GM21619 (cell line): Measurements from ENCODE around the gene TOX3.

Experiments used
- ATAC-seq: cut with Tn5 transposase; IDR thresholded peaks from one replicate; pipeline ENCODE4 v1.9.1; 2021; ENCODE audit not compliant: unreplicated experiment

TOX3 gene

DNA sequence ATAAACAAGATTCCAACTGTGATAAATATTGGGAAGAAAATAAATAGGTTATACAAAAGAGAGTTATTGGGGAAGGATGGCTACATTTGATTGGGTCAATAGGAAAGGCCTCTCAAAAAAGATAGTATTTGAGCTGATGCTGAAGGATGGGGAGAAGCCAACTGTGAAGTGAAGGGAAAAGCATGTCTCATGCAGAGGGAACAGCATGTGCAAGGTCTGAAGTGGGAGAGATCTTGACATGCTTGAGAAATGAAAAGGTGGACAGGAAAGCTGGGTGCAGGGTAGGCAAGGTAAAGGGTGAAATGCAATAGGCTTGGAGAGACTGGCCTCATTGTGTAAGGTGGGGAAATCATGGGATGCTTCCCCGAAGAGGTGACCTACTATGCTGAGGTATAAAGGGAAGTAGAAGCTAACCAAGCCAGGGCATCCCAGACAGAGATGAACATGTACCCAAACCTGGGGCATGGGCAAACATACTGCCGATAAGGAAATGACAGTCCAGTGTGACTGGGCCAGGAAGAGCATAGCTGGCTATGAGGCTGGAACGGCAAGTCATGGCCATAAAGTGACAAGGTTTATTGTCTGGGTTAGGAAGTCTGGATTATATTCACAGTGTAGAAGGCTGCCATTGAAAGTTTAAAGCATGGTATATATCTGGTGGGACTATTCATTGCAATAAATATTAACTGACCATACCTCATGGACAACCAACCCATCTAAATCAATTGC lies 91.2 kb downstream of the TOX3 start:
- ATAC-seq: no peak

DNA sequence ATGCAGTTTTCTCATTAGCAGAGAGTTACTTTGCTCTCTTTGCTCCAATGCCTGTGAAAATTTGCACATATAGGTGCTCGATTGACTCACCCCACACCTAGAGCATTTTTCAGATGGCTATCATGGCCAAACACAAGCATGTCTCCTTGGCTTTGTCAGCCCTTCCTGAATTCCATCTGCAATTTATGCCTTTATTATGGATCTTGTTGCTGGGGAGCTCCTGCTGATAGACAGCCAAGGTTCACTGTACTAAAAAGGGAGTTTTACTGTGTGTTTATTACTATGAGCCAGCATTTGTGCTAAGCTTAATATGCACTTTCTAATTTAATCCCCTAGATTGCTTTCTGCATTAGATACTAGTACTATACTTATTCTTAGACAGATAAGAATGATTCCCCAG lies 93.3 kb downstream of the TOX3 start:
- no peak for ATAC-seq

DNA sequence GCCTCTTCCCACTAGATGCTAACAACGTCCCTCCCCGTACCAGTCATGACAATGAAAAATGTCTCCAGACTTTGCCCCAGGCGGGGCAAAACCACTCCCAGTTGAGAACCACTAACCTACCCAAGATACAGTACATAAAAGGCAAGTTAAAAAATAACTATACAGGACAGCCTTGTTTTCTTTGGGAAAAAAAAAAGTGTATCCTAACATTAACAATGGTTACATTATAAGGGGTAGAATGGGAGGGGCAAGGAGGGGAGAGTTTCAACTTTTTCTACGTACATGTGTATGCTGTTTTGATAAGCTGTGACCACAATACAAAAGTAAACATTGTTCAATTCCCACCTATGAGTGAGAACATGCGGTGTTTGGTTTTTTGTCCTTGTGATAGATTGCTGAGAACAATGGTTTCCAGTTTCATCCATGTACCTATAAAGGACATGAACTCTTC lies 94.9 kb downstream of the TOX3 start:
- ATAC-seq: no peak

DNA sequence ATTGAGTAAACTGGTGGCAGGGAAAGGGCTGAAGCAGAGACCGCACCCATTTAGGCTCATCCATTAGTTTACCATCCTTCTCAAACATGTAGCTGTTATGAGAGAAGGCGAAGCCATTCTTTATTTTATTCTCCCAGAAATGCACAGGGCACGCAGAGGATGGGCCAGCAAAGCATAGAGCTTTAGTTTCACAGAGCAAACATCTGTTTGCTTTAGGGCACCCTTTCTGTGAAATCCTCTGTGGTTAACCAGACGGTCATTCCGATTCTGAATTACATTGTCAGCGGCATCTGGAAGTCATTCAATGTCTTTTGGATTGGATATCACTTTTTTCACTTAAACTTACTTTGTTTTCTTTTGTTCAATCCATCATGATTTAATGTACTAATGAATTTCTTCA lies 96.0 kb downstream of the TOX3 start:
- ATAC-seq: no peak

DNA sequence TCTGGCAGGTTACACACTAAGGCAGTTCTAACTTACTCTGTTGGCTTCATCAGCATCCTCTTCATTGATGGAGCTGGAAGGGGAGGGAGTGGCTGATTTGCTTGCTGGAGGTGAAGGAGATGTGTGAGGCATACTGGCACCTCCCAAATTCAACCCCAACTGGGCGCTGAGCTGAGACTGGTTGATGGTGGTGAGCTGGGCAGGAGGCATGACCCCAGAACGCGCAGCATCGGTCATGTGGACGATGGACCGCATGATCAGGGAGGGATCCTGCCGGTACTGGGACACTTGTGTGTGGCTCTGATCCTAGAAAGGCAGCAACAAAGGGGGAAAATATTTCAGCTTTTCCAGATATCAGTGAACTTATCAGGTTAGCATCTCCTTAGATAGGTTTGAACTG lies 96.7 kb downstream of the TOX3 start:
- no peak for ATAC-seq

DNA sequence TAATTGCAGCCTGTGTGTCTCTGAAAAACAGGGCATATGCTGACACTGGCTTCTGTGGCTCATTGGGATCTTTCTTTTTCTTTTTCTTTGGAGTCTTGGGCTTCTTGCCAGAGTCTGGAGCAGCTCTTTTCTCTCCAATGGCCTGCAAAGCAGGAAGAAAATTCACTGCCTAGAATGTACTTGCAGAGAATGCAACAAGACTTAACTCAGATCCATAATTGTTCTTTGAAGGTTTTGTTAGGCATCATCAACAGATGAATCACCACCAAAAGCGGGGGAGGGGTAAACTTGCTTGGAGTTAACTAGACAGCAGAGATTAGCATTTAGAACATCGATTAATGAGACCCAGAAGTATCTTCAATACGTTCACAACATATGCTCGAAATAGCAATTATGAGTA lies 100.9 kb downstream of the TOX3 start:
- ATAC-seq: no peak

DNA sequence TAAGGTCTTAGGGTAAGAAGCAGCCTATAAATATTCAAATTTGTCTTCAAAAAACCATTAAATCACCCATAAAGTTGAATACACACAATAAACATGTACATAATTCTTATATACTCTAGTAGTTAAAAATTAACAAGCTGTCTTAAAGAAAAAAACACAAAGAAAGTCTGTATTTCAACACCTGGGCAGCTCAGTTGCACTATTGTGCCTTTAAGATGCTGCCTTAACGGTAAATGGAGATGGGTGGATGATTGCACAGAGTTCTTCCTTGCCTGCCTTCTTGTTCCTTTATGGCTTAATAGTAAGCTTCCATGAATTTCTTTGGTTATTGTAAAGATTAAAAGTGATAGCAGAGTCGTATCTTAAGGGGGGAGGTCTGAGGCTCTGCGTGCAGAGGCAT lies 105.1 kb downstream of the TOX3 start:
- no peak for ATAC-seq

DNA sequence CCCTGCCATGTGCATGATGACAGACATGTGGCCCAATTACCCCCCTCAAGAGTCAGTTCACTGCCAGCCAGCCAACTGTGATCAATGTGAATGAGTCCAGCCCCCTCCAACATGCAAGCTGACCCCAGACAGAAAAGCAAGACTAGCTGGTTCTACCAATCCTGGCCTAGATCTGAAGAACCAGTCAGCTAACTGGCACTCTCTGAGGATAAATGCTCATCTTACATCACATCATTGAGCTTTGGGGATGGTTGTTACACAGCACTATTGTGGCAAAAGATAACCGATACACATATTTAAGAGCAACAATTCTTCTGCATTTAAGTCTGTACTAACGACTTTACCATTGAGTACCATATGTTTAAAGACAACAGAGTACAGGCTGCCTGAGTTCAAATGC lies 106.7 kb downstream of the TOX3 start:
- no peak for ATAC-seq

DNA sequence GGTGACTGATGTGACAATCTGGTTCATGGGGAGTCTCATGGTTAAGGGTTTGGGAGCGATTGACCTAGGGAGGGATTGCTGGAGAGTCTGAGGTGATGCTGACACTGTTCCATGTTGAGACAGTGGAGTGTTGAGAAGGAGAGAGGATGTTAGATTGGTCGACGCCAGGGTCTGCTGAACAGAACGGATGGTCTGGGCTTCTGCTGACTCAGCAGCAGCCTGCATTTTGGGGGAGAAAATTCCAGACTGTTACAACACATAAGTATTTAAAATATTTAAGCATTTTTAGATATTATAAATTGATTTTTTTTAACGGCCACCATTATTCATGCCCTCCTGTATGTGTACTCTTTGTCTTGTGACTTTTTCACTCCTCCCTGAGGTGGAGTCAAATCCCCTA lies 107.2 kb downstream of the TOX3 start:
- ATAC-seq: no peak

DNA sequence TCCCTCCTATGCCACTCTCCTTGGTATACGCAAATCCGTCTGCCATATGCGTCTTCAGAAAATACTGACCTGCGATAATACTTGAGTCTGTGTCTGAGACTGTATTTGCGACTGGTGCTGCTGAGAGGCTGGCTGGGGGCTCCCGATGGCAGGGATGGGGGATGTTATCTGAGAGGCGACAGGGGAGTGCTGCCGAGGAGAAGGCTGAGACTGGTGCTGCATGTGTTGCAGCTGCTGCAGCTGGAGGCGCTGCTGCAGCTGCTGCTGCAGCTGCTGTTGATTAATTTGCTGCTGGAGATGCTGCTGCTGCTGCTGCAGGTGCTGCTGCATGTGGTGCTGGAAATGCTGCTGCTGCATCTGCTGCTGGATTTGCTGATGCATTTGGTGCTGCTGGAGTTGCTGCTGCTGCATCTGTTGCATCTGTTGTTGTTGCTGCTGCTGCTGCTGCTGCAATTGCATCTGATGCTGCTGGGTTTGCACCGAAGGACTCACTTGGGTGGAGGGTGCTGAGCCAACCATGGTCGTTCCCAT lies 107.7 kb downstream of the TOX3 start:
- no peak for ATAC-seq

DNA sequence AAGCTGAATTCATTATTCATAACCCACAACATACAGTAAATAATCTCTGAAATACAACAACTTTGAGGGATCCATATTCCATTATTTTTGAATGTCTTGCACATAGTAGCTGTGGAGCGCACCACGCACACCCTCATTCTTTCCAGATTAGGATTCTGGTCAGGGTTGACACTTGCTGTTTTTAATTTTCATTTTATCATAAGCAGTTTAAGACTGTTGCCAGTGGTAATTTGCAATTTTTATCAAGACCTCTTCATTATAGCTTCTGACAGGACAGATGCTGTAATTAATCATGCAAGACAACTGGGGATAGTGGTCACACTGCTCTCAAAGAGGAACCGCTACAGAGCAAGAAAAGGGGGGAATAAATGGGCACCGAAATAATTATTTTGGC lies 109.7 kb downstream of the TOX3 start:
- no peak for ATAC-seq

DNA sequence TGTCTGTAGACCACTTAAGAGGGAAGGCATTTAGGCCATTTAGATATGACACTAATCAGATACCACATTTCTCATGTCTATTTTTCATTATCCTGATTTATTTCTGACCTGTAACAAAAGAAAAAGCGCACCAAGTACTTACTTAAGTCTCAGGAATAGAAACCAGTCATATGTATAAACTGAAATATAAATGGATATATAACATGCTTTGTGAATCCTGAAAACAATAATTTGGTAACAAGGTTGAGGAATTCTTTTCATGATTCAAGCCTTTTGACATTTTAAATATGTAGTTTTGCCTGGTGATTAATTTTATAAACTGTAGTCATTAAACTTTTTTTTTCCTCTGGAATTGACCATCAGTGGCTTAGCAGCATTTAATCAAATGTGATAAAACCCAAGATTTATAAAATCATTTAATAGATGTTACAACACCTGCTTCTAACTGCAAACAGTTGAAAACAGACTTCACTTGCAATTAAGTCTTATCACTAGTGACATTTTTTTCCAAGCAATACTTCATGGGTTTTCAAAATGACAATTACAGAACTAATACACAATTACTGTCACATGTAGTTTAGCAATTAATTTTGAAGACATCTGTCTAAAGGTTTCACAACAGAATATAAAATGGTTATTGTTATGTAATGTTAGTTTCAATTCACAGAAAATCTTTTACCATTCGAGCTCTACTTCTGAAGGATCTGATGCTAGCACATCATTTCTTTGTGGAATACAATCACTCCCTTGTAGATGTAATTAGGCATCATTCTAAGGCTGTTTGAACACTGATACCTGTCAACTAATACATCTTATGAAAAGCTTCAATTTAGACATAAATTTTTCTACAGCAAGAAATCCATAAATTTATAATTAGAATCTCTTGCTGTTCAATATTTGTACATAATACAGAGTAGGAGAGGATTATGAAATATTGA lies 110.3 kb downstream of the TOX3 start:
- ATAC-seq: no peak

DNA sequence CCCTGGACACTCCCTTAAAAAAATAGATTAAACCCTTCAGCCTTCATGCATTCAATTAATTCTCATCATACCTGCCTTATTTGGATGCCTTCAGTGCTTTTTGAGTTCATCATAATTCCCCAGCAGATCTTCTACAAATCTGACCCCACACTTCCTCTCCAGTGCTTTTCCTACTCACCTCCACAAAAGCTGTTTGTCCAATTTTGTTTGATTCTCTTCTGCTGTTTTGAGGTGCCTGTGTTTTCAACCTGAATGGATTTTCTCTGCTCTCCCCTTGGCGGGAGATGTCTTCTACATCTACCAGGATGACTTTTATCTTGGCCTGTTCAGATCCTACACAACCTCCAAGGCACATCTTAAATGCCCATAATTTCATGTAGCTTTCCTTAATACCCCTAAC lies 112.7 kb downstream of the TOX3 start:
- ATAC-seq: no peak

DNA sequence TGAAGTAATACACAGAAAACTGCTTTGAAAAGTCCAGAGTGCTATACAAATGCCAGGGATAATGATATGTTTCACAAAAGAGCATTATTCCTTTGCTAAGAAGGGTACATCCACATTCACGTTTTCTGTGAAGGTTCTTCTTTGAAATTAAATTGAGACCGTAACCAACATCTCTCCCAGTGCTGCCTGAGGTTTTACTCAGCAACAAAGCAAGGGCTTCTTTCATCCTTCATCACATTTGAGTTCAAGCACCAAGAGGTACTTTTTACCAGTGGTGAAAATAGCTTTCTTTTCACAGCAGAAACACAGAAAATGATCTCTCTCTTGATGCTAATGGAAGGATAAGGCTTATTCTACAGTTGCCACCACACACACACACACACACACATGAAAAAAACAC lies 113.3 kb downstream of the TOX3 start:
- no peak for ATAC-seq

DNA sequence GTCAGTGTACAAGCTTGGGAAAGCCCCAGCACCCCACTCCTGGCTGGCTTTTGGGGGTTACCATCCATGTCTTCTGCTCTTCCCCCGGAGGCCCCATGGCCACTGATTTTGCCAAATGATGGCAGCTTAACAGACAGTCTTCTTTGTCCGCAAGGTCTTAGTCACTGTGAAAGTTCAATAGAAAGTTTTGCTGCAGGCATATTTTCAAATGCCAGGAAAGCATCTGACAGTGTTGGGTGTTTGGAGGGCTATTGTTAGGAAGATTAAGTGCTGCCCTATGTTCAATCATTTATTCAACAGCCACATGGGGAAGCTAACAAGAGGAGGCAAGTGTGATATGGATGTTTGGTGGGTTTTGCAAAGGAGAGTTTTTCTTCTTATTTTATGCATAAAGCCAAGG lies 122.4 kb downstream of the TOX3 start:
- ATAC-seq: no peak

DNA sequence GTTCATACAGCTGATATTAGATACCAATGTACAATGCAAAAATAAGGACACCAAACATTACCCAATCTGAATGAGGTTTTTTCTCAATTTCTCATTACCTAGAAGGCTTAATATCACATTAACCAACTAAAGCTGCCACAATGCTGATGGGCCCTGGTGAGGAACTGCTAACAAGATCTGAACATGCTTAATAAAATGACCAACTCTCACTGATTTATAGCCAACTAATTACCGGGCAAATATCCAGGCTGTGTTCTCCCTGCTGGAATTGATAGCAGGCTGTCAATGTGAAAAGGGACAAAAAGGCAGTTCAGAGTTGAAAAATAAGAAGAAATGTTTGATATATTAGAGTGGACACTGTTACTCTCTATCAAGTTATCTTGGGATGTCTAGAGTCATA lies 124.6 kb downstream of the TOX3 start:
- no peak for ATAC-seq

DNA sequence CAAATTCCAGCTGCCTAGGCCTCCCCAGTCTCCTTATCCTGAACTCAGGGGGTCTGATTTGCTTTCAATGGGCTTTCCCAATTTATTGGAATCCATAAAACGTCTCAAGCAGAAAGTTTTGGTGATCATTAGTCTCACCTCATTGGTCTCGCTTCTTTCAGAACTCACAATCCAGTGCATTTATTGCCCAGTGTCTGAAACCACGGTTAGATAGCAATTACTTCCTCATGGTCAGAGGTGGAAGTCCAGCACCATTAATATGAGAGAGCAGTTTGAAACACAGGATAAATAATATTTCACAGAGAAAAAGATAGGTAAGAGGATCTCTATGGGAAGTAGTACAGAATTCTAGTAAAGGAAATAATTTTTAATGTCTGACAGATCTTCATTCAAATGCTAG lies 128.7 kb downstream of the TOX3 start:
- no peak for ATAC-seq

DNA sequence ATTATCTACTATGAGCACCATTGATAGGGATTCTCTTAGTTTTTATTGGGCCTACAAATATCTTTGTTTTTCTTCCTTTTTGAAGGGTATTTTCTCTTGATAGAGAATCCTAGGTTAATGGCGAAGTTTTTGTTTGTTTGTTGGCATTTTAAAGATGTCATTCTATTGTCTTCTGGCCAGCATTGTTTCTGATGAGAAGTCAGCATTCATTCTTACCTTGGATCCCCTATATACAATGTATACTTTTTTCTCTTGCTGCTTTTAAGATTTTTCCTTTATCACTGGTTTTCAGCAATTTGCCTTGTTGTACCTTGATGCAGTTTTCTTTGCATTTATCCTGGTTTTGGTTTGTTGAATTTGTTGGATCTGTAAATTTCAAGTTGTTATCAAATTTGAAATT lies 130.1 kb downstream of the TOX3 start:
- ATAC-seq: no peak

DNA sequence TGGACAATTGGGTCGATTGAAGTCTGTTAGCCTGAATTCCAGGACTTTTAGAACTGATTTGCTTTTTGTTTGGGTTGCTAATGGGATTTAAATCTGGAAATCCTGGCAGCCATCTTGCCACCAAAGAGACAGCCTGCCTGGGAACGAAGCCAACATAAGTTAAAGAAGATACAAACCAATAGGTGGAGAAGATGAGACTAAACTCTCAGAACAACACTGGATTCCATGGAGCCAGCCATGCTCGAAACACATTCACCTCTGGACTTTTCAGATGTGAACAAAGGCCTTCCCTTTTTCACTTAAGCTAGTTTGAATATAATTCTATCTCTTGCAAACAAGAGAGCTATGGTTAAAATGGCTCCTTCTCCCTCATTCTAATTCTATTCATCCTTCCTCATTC lies 135.9 kb downstream of the TOX3 start:
- ATAC-seq: no peak

DNA sequence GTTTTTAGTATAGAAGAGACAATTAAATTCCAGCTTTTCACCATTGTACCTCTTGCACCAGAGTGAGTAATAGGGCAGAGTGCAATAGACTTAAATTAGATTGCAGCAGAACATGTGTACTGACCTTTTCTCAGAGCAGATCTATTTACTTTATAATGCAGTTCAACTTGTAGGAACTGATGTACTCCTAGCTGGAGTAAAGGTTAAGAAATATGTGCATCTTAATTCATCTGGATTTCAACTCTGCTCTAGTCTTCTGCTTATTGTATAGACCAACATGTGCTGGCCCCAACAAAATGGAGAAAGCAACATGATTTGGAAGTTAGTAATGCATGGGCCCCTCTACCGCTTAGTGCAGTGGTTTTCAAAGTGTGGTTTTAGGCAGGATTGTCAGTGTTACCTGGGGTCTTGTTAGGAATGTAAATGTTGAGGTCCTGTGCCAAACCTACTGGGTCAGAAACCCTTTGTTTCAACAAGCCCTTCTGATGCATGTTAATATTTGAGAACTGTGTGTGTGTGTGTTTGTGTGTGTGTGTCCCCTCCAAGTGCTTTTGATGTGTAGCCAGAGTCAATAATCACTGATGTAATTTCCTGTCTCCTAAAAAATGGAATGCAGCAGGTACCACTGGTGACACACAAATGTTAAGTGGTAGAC lies 138.6 kb downstream of the TOX3 start:
- no peak for ATAC-seq

DNA sequence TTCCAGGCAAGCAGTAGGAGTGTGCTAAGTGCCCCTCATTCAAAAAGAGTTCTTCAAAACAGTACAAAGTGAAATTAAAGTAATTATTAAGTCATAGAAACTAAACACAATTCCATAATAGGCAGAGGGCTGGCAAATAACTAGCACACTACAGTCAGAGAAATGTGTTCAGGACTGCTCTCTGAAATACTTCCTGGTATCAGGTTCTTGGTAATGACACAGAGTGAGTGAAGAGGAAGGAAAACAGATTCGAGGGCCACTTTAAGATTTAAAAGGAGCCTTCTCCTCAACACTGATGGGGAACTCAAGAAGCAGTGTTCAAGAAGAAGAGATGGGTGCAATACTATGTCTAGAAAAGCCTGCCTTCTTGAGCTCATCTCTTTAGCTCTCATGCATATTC lies 139.2 kb downstream of the TOX3 start:
- no peak for ATAC-seq

DNA sequence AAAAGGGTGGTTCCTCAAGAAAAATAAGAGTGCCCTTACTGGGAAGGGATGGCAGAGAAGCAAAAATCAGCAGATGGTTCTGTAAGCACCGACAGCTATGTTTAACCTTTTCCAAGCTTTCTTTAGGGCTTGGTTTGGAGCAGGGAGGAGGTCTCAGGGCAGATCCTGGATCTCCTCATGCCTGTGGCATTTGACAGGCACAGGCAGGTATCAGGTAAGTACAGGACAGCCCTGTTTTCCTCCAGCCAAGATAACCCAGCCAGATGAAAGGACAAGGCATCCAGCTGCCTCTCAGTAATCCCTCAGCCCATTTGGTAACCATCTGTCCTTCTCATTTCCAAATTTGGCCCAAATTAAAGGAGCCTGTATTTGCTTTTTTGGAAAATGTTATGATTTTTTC lies 141.5 kb downstream of the TOX3 start:
- no peak for ATAC-seq
